ENCODE results near the gene PDP2. TPM values are rescaled to one million over a fixed set of nuclear protein-coding genes. Genes with fewer than 3 reads are reported as not detected.
A peak's percentile ranks its signal among the peaks of the same experiment; 100 is the strongest.

PDP2 gene
- total RNA-seq, 4 donors from 2014 or later, result 3.7 to 11.7 (median 5.8) TPM

GRCh38 chr16:66840883-66841282 lies 39.4 kb upstream of the PDP2 start:
- Histone ChIP-seq H3K27me3 (peaks cover 26% of the 10 kb centered on the region), H3K9me3 (peaks cover 0 to 8% (median 0%) of the 10 kb centered on the region in 3 donors), H3K4me1 (peaks cover 0 to 18% (median 12%) of the 10 kb centered on the region in 3 donors), H3K4me3 (no peak overlapping the region), H3K27ac (no peak overlapping the region), H3K36me3 (no peaks in the 10 kb centered on the region)
- TF ChIP-seq POLR2AphosphoS5 (IDR thresholded peaks at IDR 0.05) (no peak), EP300 (IDR thresholded peaks at IDR 0.05) (no peak), POLR2A (IDR thresholded peaks at IDR 0.05) (no peak), CTCF (IDR thresholded peaks at IDR 0.05) (no peak)
- ATAC-seq, result no peak
- 40 to 68% methylated on average over 2 of the region's 3 CpGs for WGBS, 2 donors (ENCODE audit: low coverage in 1 of 2)

- no peak for TF ChIP-seq POLR2A (IDR thresholded peaks at IDR 0.05)
- no peak for TF ChIP-seq POLR2AphosphoS5 (IDR thresholded peaks at IDR 0.05)
- TF ChIP-seq EP300 (IDR thresholded peaks at IDR 0.05), result no peak
- TF ChIP-seq CTCF (IDR thresholded peaks at IDR 0.05), result no peak
- Histone ChIP-seq H3K27ac (no peak overlapping the region), H3K4me1 (peaks cover 0 to 18% (median 12%) of the 10 kb centered on the region in 3 donors), H3K36me3 (no peaks in the 10 kb centered on the region), H3K9me3 (peaks cover 0 to 8% (median 0%) of the 10 kb centered on the region in 3 donors), H3K27me3 (peaks cover 30% of the 10 kb centered on the region), H3K4me3 (no peak overlapping the region)
- WGBS, 2 donors (ENCODE audit: low coverage in 1 of 2), result 85 to 86% methylated on average over 4 of the region's 4 CpGs
- no peak for ATAC-seq
Observed at GRCh38 chr16:66841366-66841765, 38.9 kb upstream of the PDP2 start.

- 80% methylated on average over 2 of the region's 7 CpGs; no CpG with 5 or more reads in 1 of the 2 donors for WGBS, 2 donors (ENCODE audit: low coverage in 1 of 2)
- H3K27me3 ChIP-seq, result peaks cover 44% of the 10 kb centered on the region
- peaks cover 0 to 18% (median 12%) of the 10 kb centered on the region in 3 donors for H3K4me1 ChIP-seq
- ATAC-seq, result no peak
- TF ChIP-seq POLR2AphosphoS5 (IDR thresholded peaks at IDR 0.05) (no peak), CTCF (IDR thresholded peaks at IDR 0.05) (no peak), POLR2A (IDR thresholded peaks at IDR 0.05) (no peak), EP300 (IDR thresholded peaks at IDR 0.05) (no peak)
- H3K9me3 ChIP-seq, result peaks cover 0 to 8% (median 0%) of the 10 kb centered on the region in 3 donors
- no peaks in the 10 kb centered on the region for H3K36me3 ChIP-seq
- H3K27ac ChIP-seq, result no peak overlapping the region
- H3K4me3 ChIP-seq, result no peak overlapping the region
Observed at GRCh38 chr16:66842765-66843164, 37.5 kb upstream of the PDP2 start.

GRCh38 chr16:66843191-66843590 lies 37.1 kb upstream of the PDP2 start:
- Histone ChIP-seq H3K4me3 (no peak overlapping the region), H3K4me1 (peaks cover 0 to 18% (median 12%) of the 10 kb centered on the region in 3 donors), H3K36me3 (no peaks in the 10 kb centered on the region), H3K27ac (no peak overlapping the region), H3K27me3 (peaks cover 46% of the 10 kb centered on the region), H3K9me3 (peaks cover 0 to 7% (median 0%) of the 10 kb centered on the region in 3 donors)
- TF ChIP-seq EP300 (IDR thresholded peaks at IDR 0.05) (no peak), CTCF (IDR thresholded peaks at IDR 0.05) (no peak), POLR2AphosphoS5 (IDR thresholded peaks at IDR 0.05) (no peak), POLR2A (IDR thresholded peaks at IDR 0.05) (no peak)
- 100% methylated on average over 1 of the region's 2 CpGs; no CpG with 5 or more reads in 1 of the 2 donors for WGBS, 2 donors (ENCODE audit: low coverage in 1 of 2)
- ATAC-seq, result no peak

GRCh38 chr16:66844009-66844341 lies 36.3 kb upstream of the PDP2 start:
- H3K9me3 ChIP-seq, result no peaks in the 10 kb centered on the region
- H3K27ac ChIP-seq, result no peak overlapping the region
- H3K4me3 ChIP-seq, result peak overlapping the region in 1 of 2 donors; percentile 53
- WGBS, 2 donors (ENCODE audit: low coverage in 1 of 2), result 60% methylated on average over 1 of the region's 14 CpGs; no CpG with 5 or more reads in 1 of the 2 donors
- H3K36me3 ChIP-seq, result no peaks in the 10 kb centered on the region
- H3K4me1 ChIP-seq, result peaks cover 0 to 18% (median 12%) of the 10 kb centered on the region in 3 donors
- TF ChIP-seq CTCF (IDR thresholded peaks at IDR 0.05), result no peak
- TF ChIP-seq POLR2AphosphoS5 (IDR thresholded peaks at IDR 0.05), result no peak
- no peak for TF ChIP-seq POLR2A (IDR thresholded peaks at IDR 0.05)
- no peak for TF ChIP-seq EP300 (IDR thresholded peaks at IDR 0.05)
- ATAC-seq, result no peak
- peaks cover 50% of the 10 kb centered on the region for H3K27me3 ChIP-seq
